SU-DHL-6 (cell line): ENCODE results near the gene STARD9.

Experiments
- CTCF ChIP-seq: fragments of 200-600 bp; sonication (generic); IDR thresholded peaks from one replicate; pipeline ENCODE4 v1.5.1; 2017; ENCODE audit warnings: antibody characterized with exemption, mild to moderate bottlenecking, low read length, moderate library complexity; ENCODE audit not compliant: insufficient read depth, poor library complexity, severe bottlenecking
- EZH2phosphoT487 ChIP-seq: fragments of 200-600 bp; sonication (generic), shearing (Covaris generic); conservative IDR thresholded peaks from 2 replicates; pipeline ENCODE4 v1.6.1; 2018; ENCODE audit warnings: mild to moderate bottlenecking, antibody characterized with exemption, low read length, moderate library complexity, mixed read lengths

GRCh38 chr15:42591238-42591934, 16.0 kb downstream of the STARD9 start:
- TF ChIP-seq CTCF (no peak), EZH2phosphoT487 (no peak)
